ENCODE measurements around the gene CYP27B1. TPM values are rescaled to one million over a fixed set of nuclear protein-coding genes. Genes with fewer than 3 reads are reported as not detected.

The CYP27B1 gene
- total RNA-seq, 4 donors from 2014 or later = 0.27 to 0.57 (median 0.31) TPM; not detected in 1

GRCh38 chr12:57772429-57773322, 5.8 kb upstream of the CYP27B1 start, which contains the start of gene EEF1AKMT3:
EEF1AKMT3 (plus strand) TSS chr12:57772614; CDS start chr12:57772725, 111 bp downstream.
- WGBS, 2 donors (ENCODE audit: low coverage in 1 of 2) = 2 to 4% methylated on average over 15 to 23 of the region's 67 CpGs
- Histone ChIP-seq H3K27me3 (no peaks in the 10 kb centered on the region), H3K4me3 (peak within 1 kb of the TSS; percentile 75 to 88), H3K4me1 (peaks cover 0 to 27% (median 8%) of the 10 kb centered on the region in 3 donors), H3K9me3 (no peaks in the 10 kb centered on the region), H3K36me3 (peaks cover 0 to 46% of the 10 kb centered on the region in 2 donors), H3K27ac (peak within 1 kb of the TSS; percentile 66 to 97 (median 96))
- peak; percentile 65 for ATAC-seq
- TF ChIP-seq CTCF (IDR thresholded peaks at IDR 0.05) (peak in 1 of 4 experiments; percentile 16), EP300 (IDR thresholded peaks at IDR 0.05) (no peak)

- Histone ChIP-seq H3K27me3 (peaks cover 2% of the 10 kb centered on the region), H3K27ac (peak within 1 kb of the TSS; percentile 66 to 97 (median 96)), H3K9me3 (no peaks in the 10 kb centered on the region), H3K4me3 (peak within 1 kb of the TSS; percentile 75 to 88), H3K4me1 (peaks cover 0 to 31% (median 10%) of the 10 kb centered on the region in 3 donors), H3K36me3 (peaks cover 0 to 46% of the 10 kb centered on the region in 2 donors)
- WGBS, 2 donors (ENCODE audit: low coverage in 1 of 2) = 0% methylated on average over 3 to 6 of the region's 28 CpGs
- peak in 1 of 2 donors; percentile 48 for TF ChIP-seq POLR2A (IDR thresholded peaks at IDR 0.05)
- TF ChIP-seq EP300 (IDR thresholded peaks at IDR 0.05) = no peak
- TF ChIP-seq POLR2AphosphoS5 (IDR thresholded peaks at IDR 0.05) = peak; percentile 77
- ATAC-seq = peak; percentile 95
Measured at GRCh38 chr12:57771873-57772428, 5.1 kb upstream of the CYP27B1 start, which contains the start of gene METTL1. METTL1 (minus strand) TSS chr12:57772105; CDS start chr12:57772083, 22 bp downstream.

GRCh38 chr12:57771236-57771872, 4.5 kb upstream of the CYP27B1 start:
- ATAC-seq = peak; percentile 84
- Histone ChIP-seq H3K9me3 (no peaks in the 10 kb centered on the region), H3K27ac (peak overlapping the region; percentile 66 to 97 (median 96)), H3K4me1 (peaks cover 0 to 37% (median 16%) of the 10 kb centered on the region in 3 donors), H3K27me3 (peaks cover 8% of the 10 kb centered on the region), H3K36me3 (peaks cover 0 to 44% of the 10 kb centered on the region in 2 donors), H3K4me3 (peak overlapping the region; percentile 75 to 88)
- TF ChIP-seq CTCF (IDR thresholded peaks at IDR 0.05) (no peak), POLR2AphosphoS5 (IDR thresholded peaks at IDR 0.05) (no peak)
- WGBS, 2 donors (ENCODE audit: low coverage in 1 of 2) = 3 to 6% methylated on average over 16 of the region's 16 CpGs

- peak overlapping the region in 2 of 4 donors; percentile 95 to 97 for H3K27ac ChIP-seq
- H3K4me3 ChIP-seq = no peak overlapping the region
- peaks cover 0 to 38% of the 10 kb centered on the region in 2 donors for H3K36me3 ChIP-seq
- no peaks in the 10 kb centered on the region for H3K9me3 ChIP-seq
- TF ChIP-seq POLR2AphosphoS5 (IDR thresholded peaks at IDR 0.05) (no peak), EP300 (IDR thresholded peaks at IDR 0.05) (no peak), CTCF (IDR thresholded peaks at IDR 0.05) (no peak), POLR2A (IDR thresholded peaks at IDR 0.05) (no peak)
- 88 to 90% methylated on average over 3 of the region's 4 CpGs for WGBS, 2 donors (ENCODE audit: low coverage in 1 of 2)
- peaks cover 14% of the 10 kb centered on the region for H3K27me3 ChIP-seq
- peaks cover 0 to 43% (median 22%) of the 10 kb centered on the region in 3 donors for H3K4me1 ChIP-seq
- ATAC-seq = no peak
Measured at GRCh38 chr12:57770734-57771133, 3.9 kb upstream of the CYP27B1 start.

- Histone ChIP-seq H3K27me3 (peaks cover 26% of the 10 kb centered on the region), H3K4me1 (peaks cover 0 to 55% (median 33%) of the 10 kb centered on the region in 3 donors), H3K27ac (no peak overlapping the region), H3K4me3 (no peak overlapping the region), H3K36me3 (peaks cover 0 to 28% of the 10 kb centered on the region in 2 donors), H3K9me3 (no peaks in the 10 kb centered on the region)
- TF ChIP-seq CTCF (IDR thresholded peaks at IDR 0.05) = no peak
- no peak for TF ChIP-seq POLR2AphosphoS5 (IDR thresholded peaks at IDR 0.05)
- TF ChIP-seq POLR2A (IDR thresholded peaks at IDR 0.05) = no peak
- no peak for TF ChIP-seq EP300 (IDR thresholded peaks at IDR 0.05)
- ATAC-seq = no peak
- 89% methylated on average over 8 to 9 of the region's 11 CpGs for WGBS, 2 donors (ENCODE audit: low coverage in 1 of 2)
Measured at GRCh38 chr12:57769594-57769993, 2.7 kb upstream of the CYP27B1 start.

All from gastroesophageal sphincter (tissue), 4 donors.